ENCODE data around the gene PLPPR3.

DNA sequence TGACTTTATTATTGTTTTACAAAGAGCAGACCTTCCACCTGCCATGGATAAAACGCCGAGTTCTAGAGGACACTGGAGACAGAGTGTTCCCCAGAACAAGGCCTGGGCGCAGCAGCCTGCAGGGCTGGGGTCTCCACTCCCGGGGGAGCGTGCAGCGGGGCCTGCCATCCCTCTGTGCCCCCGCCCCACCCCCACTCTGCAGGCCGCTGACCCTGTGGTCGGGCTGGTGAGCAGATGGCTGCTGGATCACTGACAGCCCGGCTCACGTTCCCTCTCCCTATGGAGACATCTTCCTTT lies 33.1 kb downstream of the PLPPR3 start:
- TF ChIP-seq, protein P1, sequence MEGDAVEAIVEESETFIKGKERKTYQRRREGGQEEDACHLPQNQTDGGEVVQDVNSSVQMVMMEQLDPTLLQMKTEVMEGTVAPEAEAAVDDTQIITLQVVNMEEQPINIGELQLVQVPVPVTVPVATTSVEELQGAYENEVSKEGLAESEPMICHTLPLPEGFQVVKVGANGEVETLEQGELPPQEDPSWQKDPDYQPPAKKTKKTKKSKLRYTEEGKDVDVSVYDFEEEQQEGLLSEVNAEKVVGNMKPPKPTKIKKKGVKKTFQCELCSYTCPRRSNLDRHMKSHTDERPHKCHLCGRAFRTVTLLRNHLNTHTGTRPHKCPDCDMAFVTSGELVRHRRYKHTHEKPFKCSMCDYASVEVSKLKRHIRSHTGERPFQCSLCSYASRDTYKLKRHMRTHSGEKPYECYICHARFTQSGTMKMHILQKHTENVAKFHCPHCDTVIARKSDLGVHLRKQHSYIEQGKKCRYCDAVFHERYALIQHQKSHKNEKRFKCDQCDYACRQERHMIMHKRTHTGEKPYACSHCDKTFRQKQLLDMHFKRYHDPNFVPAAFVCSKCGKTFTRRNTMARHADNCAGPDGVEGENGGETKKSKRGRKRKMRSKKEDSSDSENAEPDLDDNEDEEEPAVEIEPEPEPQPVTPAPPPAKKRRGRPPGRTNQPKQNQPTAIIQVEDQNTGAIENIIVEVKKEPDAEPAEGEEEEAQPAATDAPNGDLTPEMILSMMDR (IDR thresholded peaks at IDR 0.05), result no peak
- TF ChIP-seq TCF7L2 (IDR thresholded peaks at IDR 0.05; ENCODE audit: low read depth, low read length) (no peak), POLR2AphosphoS5 (IDR thresholded peaks at IDR 0.05; ENCODE audit: low read depth, low read length) (peak; percentile 11; the same call in 1 of the 2 replicates), SIN3A (IDR thresholded peaks at IDR 0.05; ENCODE audit: borderline replicate concordance, insufficient read depth, low read depth, low read length) (no peak)
